Lower leg skin (tissue), 3 donors: ENCODE data around the gene RIIAD1.

Experiments used
- CTCF ChIP-seq, 3 donors: fragments of 450-650 bp; IDR thresholded peaks; one replicate each; pipeline ENCODE4 v1.5.1; 2016; ENCODE audit warnings: antibody characterized with exemption in 3 of 3, mild to moderate bottlenecking in 3 of 3, moderate library complexity in 2 of 3
- POLR2A ChIP-seq, 2 donors: fragments of 450-650 bp; IDR thresholded peaks; one replicate each; pipeline ENCODE4 v1.6.1; 2016 to 2017; ENCODE audit warnings: antibody characterized with exemption in 2 of 2, mild to moderate bottlenecking in 1 of 2, moderate library complexity in 1 of 2

- TF ChIP-seq CTCF (IDR thresholded peaks at IDR 0.05) (no peak), POLR2A (IDR thresholded peaks at IDR 0.05) (no peak)
Measured at GRCh38 chr1:151741516-151741915, 20.2 kb downstream of the RIIAD1 start.
